NB4 (cell line): ENCODE results near the gene OR1J1.

Source experiments
- DNase-seq: peaks from one replicate; pipeline ENCODE4 v3.0.0; 2010; ENCODE audit warnings: low read depth
- H3K4me3 ChIP-seq: one replicate; pipeline ENCODE4 v1.5.1; 2011; ENCODE audit warnings: mild to moderate bottlenecking, low read depth, low read length, moderate library complexity
- MAX ChIP-seq: IDR thresholded peaks from 2 replicates; pipeline ENCODE4 v1.6.1; 2011; ENCODE audit warnings: low read depth, low read length
- MYC ChIP-seq: IDR thresholded peaks from 2 replicates; pipeline ENCODE4 v1.6.1; 2011; ENCODE audit warnings: low read depth, low read length
- POLR2A ChIP-seq: IDR thresholded peaks from 2 replicates; pipeline ENCODE4 v1.6.1; 2011; ENCODE audit warnings: mild to moderate bottlenecking; ENCODE audit not compliant: insufficient read length; ENCODE audit errors: extremely low read depth
- TF ChIP-seq, protein P1 (sequence below): IDR thresholded peaks from one replicate; pipeline ENCODE4 v1.5.1; 2012; ENCODE audit warnings: low read depth, low read length

OR1J1 gene

DNA sequence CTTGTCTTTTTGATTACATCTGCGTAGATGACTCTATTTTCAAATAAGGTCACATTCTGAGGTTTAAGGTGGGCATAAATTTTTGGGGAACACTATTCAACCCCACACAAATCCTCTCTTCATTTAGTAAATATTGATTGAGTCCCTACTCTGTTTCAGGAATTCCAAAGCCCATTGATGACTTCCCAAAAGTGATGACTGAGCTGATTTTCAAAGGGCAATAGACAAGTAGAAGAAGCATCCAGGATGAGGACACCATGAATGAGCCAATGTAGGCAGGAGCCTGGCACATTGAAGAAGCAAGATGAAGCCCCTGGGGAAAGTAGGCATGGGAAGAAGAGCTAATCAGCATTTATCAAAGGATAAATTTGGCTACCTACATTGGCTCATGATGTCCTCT, 35.2 kb downstream of the OR1J1 start:
- no peak overlapping the region for H3K4me3 ChIP-seq
- DNase-seq, result no peak
- TF ChIP-seq POLR2A (no peak), MAX (no peak), MYC (no peak)
- TF ChIP-seq, protein P1, sequence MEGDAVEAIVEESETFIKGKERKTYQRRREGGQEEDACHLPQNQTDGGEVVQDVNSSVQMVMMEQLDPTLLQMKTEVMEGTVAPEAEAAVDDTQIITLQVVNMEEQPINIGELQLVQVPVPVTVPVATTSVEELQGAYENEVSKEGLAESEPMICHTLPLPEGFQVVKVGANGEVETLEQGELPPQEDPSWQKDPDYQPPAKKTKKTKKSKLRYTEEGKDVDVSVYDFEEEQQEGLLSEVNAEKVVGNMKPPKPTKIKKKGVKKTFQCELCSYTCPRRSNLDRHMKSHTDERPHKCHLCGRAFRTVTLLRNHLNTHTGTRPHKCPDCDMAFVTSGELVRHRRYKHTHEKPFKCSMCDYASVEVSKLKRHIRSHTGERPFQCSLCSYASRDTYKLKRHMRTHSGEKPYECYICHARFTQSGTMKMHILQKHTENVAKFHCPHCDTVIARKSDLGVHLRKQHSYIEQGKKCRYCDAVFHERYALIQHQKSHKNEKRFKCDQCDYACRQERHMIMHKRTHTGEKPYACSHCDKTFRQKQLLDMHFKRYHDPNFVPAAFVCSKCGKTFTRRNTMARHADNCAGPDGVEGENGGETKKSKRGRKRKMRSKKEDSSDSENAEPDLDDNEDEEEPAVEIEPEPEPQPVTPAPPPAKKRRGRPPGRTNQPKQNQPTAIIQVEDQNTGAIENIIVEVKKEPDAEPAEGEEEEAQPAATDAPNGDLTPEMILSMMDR, result no peak
